K562 (cell line): ENCODE results near the gene TMEM132D. TPM values are rescaled to one million over a fixed set of nuclear protein-coding genes. Genes with fewer than 3 reads are reported as not detected.

Experiments
- ATAC-seq: fragments of 200-7000 bp; cut with Tn5 transposase; 3 replicates; pipeline ENCODE4 v1.9.1; 2020; ENCODE audit warnings: moderate library complexity
- BruUV-seq: library from RNA; stranded (reverse); fragments of 400-500 nt; replicated peaks from 2 replicates; lab custom pipeline; 2021; lab: Mats Ljungman, UMichigan
- CTCF ChIA-PET: fragments of 300-600 bp; formaldehyde crosslinking; extraction: SDS; loops from one replicate; lab custom pipeline; 2021; ENCODE audit warnings: low intra/inter-chr PET ratio; lab: Yijun Ruan, JAX
- POLR2A ChIA-PET: fragments of 300-600, 350-650 bp; sonication (Branson Sonifier 250); formaldehyde crosslinking; extraction: SDS; loops from one replicate; lab custom pipeline; 2021; ENCODE audit warnings: antibody characterized with exemption, inconsistent platforms; lab: Yijun Ruan, JAX
- DNase-seq, 4 experiments: peaks; one replicate each; pipeline versions ENCODE4 v3.0.0 to v3.0.0-alpha.2; 2011 to 2018; ENCODE audit warnings: low spot score in 3 of 4, mixed read lengths in 3 of 4; ENCODE audit errors: extremely low read depth in 1 of 4
- FAIRE-seq: peaks from 2 replicates; lab custom pipeline; 2011; peaks lifted over from hg19 to GRCh38; lab: Jason Lieb, UNC
- H2AFZ ChIP-seq: 2 replicates; pipeline ENCODE4 v1.6.0; 2011; ENCODE audit warnings: low read depth, low read length, control low read depth, inconsistent platforms
- H3K27ac ChIP-seq: fragments of 200-600 bp; 3 replicates; pipeline ENCODE4 v1.8.0; 2011; ENCODE audit warnings: low read depth, mild to moderate bottlenecking, control low read depth, inconsistent platforms, low read length, moderate library complexity, mixed read lengths; ENCODE audit errors: extremely low read depth
- H3K27me3 ChIP-seq, 2 experiments: fragments of 300-600 bp in 1 of 2; 2 replicates in 1 of 2; 3 replicates in 1 of 2; pipeline versions ENCODE4 v1.6.0 to v1.8.0; 2011; ENCODE audit warnings: inconsistent platforms in 2 of 2, low read length in 2 of 2, mild to moderate bottlenecking in 1 of 2, mixed read lengths in 1 of 2, moderate library complexity in 1 of 2; ENCODE audit not compliant: control insufficient read depth in 2 of 2, insufficient read depth in 2 of 2
- H3K36me3 ChIP-seq: fragments of 300-600 bp; 3 replicates; pipeline ENCODE4 v1.8.0; 2011; ENCODE audit warnings: mild to moderate bottlenecking, low read length, inconsistent platforms; ENCODE audit not compliant: control insufficient read depth, insufficient read depth
- H3K4me1 ChIP-seq, 2 experiments: fragments of 200-600 bp in 1 of 2; replicated peaks in 1 of 2; 2 replicates in 1 of 2; 3 replicates in 1 of 2; pipeline versions ENCODE4 v1.5.1 to v1.8.0; 2011; ENCODE audit warnings: inconsistent platforms in 2 of 2, low read length in 2 of 2, mild to moderate bottlenecking in 1 of 2, mixed read lengths in 1 of 2, moderate library complexity in 1 of 2; ENCODE audit not compliant: control insufficient read depth in 2 of 2, insufficient read depth in 2 of 2
- H3K4me2 ChIP-seq: 2 replicates; pipeline ENCODE4 v1.6.1; 2011; ENCODE audit warnings: low read length, control low read depth, inconsistent platforms, mixed read lengths; ENCODE audit not compliant: insufficient read depth
- H3K4me3 ChIP-seq: fragments of 200-600 bp; sonication (generic), shearing (Covaris generic); 2 replicates; pipeline ENCODE4 v1.5.1; 2016; ENCODE audit warnings: control low read depth, inconsistent platforms
- H3K79me2 ChIP-seq: fragments of 200-600 bp; 3 replicates; pipeline ENCODE4 v1.8.0; 2011; ENCODE audit warnings: low read length, inconsistent platforms; ENCODE audit not compliant: control insufficient read depth, insufficient read depth
- H3K9ac ChIP-seq, 2 experiments: 2 replicates each; pipeline versions ENCODE4 v1.6.0 to v1.6.1; 2011; ENCODE audit warnings: low read depth in 2 of 2, low read length in 2 of 2, control low read depth in 1 of 2, inconsistent platforms in 1 of 2, mild to moderate bottlenecking in 1 of 2, mixed read lengths in 1 of 2; ENCODE audit not compliant: insufficient read depth in 1 of 2
- H3K9me1 ChIP-seq: one replicate; pipeline ENCODE4 v1.6.0; 2011; ENCODE audit warnings: inconsistent platforms, mild to moderate bottlenecking, low read length, moderate library complexity; ENCODE audit not compliant: control insufficient read depth, insufficient read depth
- H3K9me3 ChIP-seq: replicated peaks from 2 replicates; pipeline ENCODE4 v1.5.1; 2011; ENCODE audit warnings: low read depth, low read length, inconsistent platforms; ENCODE audit not compliant: control insufficient read depth, insufficient read depth
- H4K20me1 ChIP-seq: replicated peaks from 2 replicates; pipeline ENCODE4 v1.6.1; 2011; ENCODE audit warnings: low read length, inconsistent platforms, mixed read lengths; ENCODE audit not compliant: control insufficient read depth, insufficient read depth
- CHD4 ChIP-seq: fragments of 200-600 bp; sonication (generic); IDR thresholded peaks from 3 replicates; pipeline ENCODE4 v1.6.1; 2012; ENCODE audit warnings: low read depth, mild to moderate bottlenecking, mixed read lengths, low read length, inconsistent platforms; ENCODE audit not compliant: insufficient read depth, insufficient replicate concordance, poor library complexity, severe bottlenecking
- FOXJ3 ChIP-seq: sonication (generic); formaldehyde crosslinking; IDR thresholded peaks from 2 replicates; pipeline ENCODE4 v1.4.0; 2020; ENCODE audit warnings: mild to moderate bottlenecking, missing genetic modification reagents
- HDAC1 ChIP-seq, 2 experiments: fragments of 450-650 bp; IDR thresholded peaks; 2 replicates each; pipeline ENCODE4 v1.6.1; 2016 to 2017; ENCODE audit warnings: inconsistent platforms in 1 of 2, mild to moderate bottlenecking in 1 of 2, moderate library complexity in 1 of 2
- MBD2 ChIP-seq: sonication (generic); IDR thresholded peaks from 2 replicates; pipeline ENCODE4 v1.6.1; 2016; ENCODE audit warnings: low read depth, borderline replicate concordance
- NCOA2 ChIP-seq, 2 experiments: fragments of 450-650 bp; IDR thresholded peaks; 2 replicates each; pipeline ENCODE4 v1.6.1; 2018; ENCODE audit warnings: mild to moderate bottlenecking in 2 of 2, moderate library complexity in 1 of 2; ENCODE audit not compliant: partially characterized antibody in 2 of 2
- NEUROD1 ChIP-seq: fragments of 150-350 bp; IDR thresholded peaks from 2 replicates; pipeline ENCODE4 v1.6.1; 2014; ENCODE audit warnings: borderline replicate concordance, low read length, low read depth; ENCODE audit not compliant: partially characterized antibody
- NFXL1 ChIP-seq: fragments of 450-650 bp; formaldehyde crosslinking; IDR thresholded peaks from 2 replicates; pipeline ENCODE4 v1.4.0; 2021; ENCODE audit warnings: mild to moderate bottlenecking
- NR1H2 ChIP-seq: sonication (generic); formaldehyde crosslinking; IDR thresholded peaks from 2 replicates; pipeline ENCODE4 v1.4.0; 2020; ENCODE audit warnings: mild to moderate bottlenecking, missing genetic modification reagents
- OTX1 ChIP-seq: fragments of 450-650 bp; formaldehyde crosslinking; IDR thresholded peaks from 2 replicates; pipeline ENCODE4 v1.4.0; 2022; ENCODE audit warnings: mild to moderate bottlenecking
- PHTF2 ChIP-seq: fragments of 250-450 bp; sonication (Bioruptor Pico); IDR thresholded peaks from 2 replicates; pipeline ENCODE4 v1.5.0; 2021; ENCODE audit warnings: mild to moderate bottlenecking
- SMAD3 ChIP-seq: fragments of 450-650 bp; formaldehyde crosslinking; conservative IDR thresholded peaks from 2 replicates; pipeline ENCODE4 v1.4.0; 2020; ENCODE audit warnings: mild to moderate bottlenecking
- SP2 ChIP-seq: IDR thresholded peaks from 2 replicates; pipeline ENCODE4 v1.6.1; 2011; ENCODE audit warnings: mild to moderate bottlenecking, low read depth, low read length, moderate library complexity; ENCODE audit not compliant: poor library complexity, severe bottlenecking; ENCODE audit errors: extremely low read depth
- YY1 ChIP-seq, 3 experiments: IDR thresholded peaks; 2 replicates each; pipeline ENCODE4 v1.6.1; 2011; ENCODE audit warnings: low read length in 2 of 3, mild to moderate bottlenecking in 2 of 3, moderate library complexity in 2 of 3, borderline replicate concordance in 1 of 3, control low read depth in 1 of 3, low read depth in 1 of 3; ENCODE audit not compliant: insufficient read depth in 3 of 3, insufficient replicate concordance in 2 of 3, control insufficient read depth in 1 of 3, insufficient read length in 1 of 3; ENCODE audit errors: extremely low read depth in 1 of 3
- ZBTB8A ChIP-seq: fragments of 450-650 bp; IDR thresholded peaks from 2 replicates; pipeline ENCODE4 v1.6.1; 2018; ENCODE audit warnings: mild to moderate bottlenecking, moderate library complexity; ENCODE audit not compliant: partially characterized antibody
- ZNF551 ChIP-seq: fragments of 250-450 bp; sonication (Bioruptor Pico); IDR thresholded peaks from 2 replicates; pipeline ENCODE4 v1.5.0; 2021; ENCODE audit warnings: mild to moderate bottlenecking, moderate library complexity
- ZNF75A ChIP-seq: fragments of 450-650 bp; formaldehyde crosslinking; IDR thresholded peaks from 2 replicates; pipeline ENCODE4 v1.4.0; 2020; ENCODE audit warnings: mild to moderate bottlenecking
- ZNF778 ChIP-seq: fragments of 450-650 bp; formaldehyde crosslinking; IDR thresholded peaks from 2 replicates; pipeline ENCODE4 v1.4.0; 2020; ENCODE audit warnings: mild to moderate bottlenecking, moderate library complexity
- WGBS: fragments of 100-300 bp; shearing (Covaris generic); methylation state at CpG from one replicate; pipeline ENCODE4 v1.1.6; 2016; ENCODE audit warnings: low coverage, mixed read lengths; ENCODE audit not compliant: insufficient coverage; ENCODE audit errors: missing lambda C conversion rate; 5-methylcytosine and 5-hydroxymethylcytosine counted together
- in situ Hi-C: fragments of 300-500 bp; cut with MboI; formaldehyde crosslinking; loops from 4 replicates; pipeline ENCODE4 v1.15.0; 2018; ENCODE audit warnings: inconsistent platforms, mixed read lengths
- intact Hi-C: fragments of 100-400 bp; cut with micrococcal nuclease; formaldehyde crosslinking; loops from 2 replicates; pipeline ENCODE4 v1.14.2; 2022
- polyA plus RNA-seq, 8 experiments: library from polyadenylated mRNA; depleted of rRNA in 4 of 8; stranded (reverse) in 5 of 8; unstranded in 3 of 8; fragments of >200 nt; fragmentation: Nextera tagmentation in 2 of 8; fragmentation: Illumina TruSeq in 1 of 8; extraction: Ambion mirVana in 2 of 8; extraction: Trizol in 1 of 8; gene quantifications; 2 replicates each; pipeline versions ENCODE4 v1.2.1 to v1.2.3, GENCODE V29; 2011 to 2014; ENCODE audit warnings: inconsistent platforms in 1 of 8, missing spikeins in 1 of 8
- total RNA-seq, 7 experiments: library from RNA; depleted of rRNA in 6 of 7; stranded (reverse); fragments of >200 nt in 6 of 7; fragmentation: Illumina TruSeq in 2 of 7; extraction: Trizol in 2 of 7; gene quantifications; 2 replicates each; pipeline versions ENCODE4 v1.2.1 to v1.2.3, GENCODE V29; 2011 to 2021; ENCODE audit warnings: low replicate concordance in 1 of 7
- TF ChIP-seq, protein P1 (sequence below): sonication (generic); formaldehyde crosslinking; IDR thresholded peaks from 2 replicates; pipeline ENCODE4 v1.8.0; 2022; ENCODE audit warnings: mild to moderate bottlenecking, low read depth, missing genetic modification reagents
- TF ChIP-seq, protein P2 (sequence below): fragments of 450-650 bp; formaldehyde crosslinking; conservative IDR thresholded peaks from 2 replicates; pipeline ENCODE4 v1.4.0; 2022; ENCODE audit warnings: mild to moderate bottlenecking, missing genetic modification characterization

The TMEM132D gene
- total and polyA plus RNA-seq, 9 of the 15 experiments (the other 6 are each of a cell fraction or from before 2014, with no cell fraction given), result not detected

DNA sequence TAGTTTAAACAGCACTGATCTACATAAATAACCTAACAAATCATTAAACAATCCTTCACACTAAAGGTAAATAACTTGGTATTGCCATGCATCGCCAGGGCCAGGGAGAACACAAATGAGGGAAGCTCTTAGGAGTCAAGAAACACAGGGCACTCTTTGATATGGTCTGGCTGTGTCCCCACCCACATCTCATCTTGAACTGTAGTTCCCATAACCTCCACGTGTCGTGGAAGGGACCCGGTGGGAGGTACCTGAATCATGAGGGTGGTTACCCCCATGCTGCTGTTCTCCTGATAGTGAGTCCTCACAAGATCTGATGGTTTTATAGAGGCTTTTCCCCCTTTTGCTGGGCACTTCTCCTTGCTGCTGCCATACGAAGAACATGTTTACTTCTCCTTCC lies 17.3 kb downstream of the TMEM132D start:
- POLR2A ChIA-PET, result no interaction called here
- Histone ChIP-seq H3K9ac (no peak overlapping the region), H3K4me1 (no peaks in the 10 kb centered on the region), H3K79me2 (no peaks in the 10 kb centered on the region), H3K4me3 (no peak overlapping the region), H2AFZ (no peak overlapping the region), H3K9me3 (no peaks in the 10 kb centered on the region), H3K4me2 (no peak overlapping the region), H3K9me1 (no peaks in the 10 kb centered on the region), H4K20me1 (no peaks in the 10 kb centered on the region), H3K27ac (no peak overlapping the region), H3K36me3 (no peaks in the 10 kb centered on the region), H3K27me3 (no peaks in the 10 kb centered on the region)
- in situ Hi-C loops, result no loop called here
- CTCF ChIA-PET, result no interaction called here
- ATAC-seq, result no peak
- WGBS, result 0% methylated on average over 5 of the region's 5 CpGs
- no TSS peak for BruUV-seq
- DNase-seq, result no peak
- FAIRE-seq, result no peak
- no peak for TF ChIP-seq PHTF2 (CRISPR knock-in tag)
- TF ChIP-seq SMAD3 (CRISPR knock-in tag), result no peak
- no peak for TF ChIP-seq YY1 (IDR thresholded peaks at IDR 0.05; ENCODE audit: borderline replicate concordance in 1 of 3, control insufficient read depth in 1 of 3, extremely low read depth in 1 of 3, insufficient read depth in 3 of 3, insufficient read length in 1 of 3, insufficient replicate concordance in 2 of 3, low read depth in 1 of 3, low read length in 2 of 3)
- no peak for TF ChIP-seq OTX1
- TF ChIP-seq, protein P1, sequence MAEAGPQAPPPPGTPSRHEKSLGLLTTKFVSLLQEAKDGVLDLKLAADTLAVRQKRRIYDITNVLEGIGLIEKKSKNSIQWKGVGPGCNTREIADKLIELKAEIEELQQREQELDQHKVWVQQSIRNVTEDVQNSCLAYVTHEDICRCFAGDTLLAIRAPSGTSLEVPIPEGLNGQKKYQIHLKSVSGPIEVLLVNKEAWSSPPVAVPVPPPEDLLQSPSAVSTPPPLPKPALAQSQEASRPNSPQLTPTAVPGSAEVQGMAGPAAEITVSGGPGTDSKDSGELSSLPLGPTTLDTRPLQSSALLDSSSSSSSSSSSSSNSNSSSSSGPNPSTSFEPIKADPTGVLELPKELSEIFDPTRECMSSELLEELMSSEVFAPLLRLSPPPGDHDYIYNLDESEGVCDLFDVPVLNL, result no peak
- TF ChIP-seq NR1H2, result no peak
- no peak for TF ChIP-seq NFXL1 (CRISPR knock-in tag)
- TF ChIP-seq SP2, result no peak
- no peak for TF ChIP-seq CHD4
- TF ChIP-seq FOXJ3, result no peak
- no peak for TF ChIP-seq ZNF551 (CRISPR knock-in tag)
- TF ChIP-seq ZNF778 (CRISPR knock-in tag), result no peak
- TF ChIP-seq ZNF75A (CRISPR knock-in tag), result no peak
- TF ChIP-seq NEUROD1, result no peak
- no peak for TF ChIP-seq HDAC1 (IDR thresholded peaks at IDR 0.05)
- TF ChIP-seq ZBTB8A, result no peak
- no peak for TF ChIP-seq NCOA2 (IDR thresholded peaks at IDR 0.05; ENCODE audit: partially characterized antibody in 2 of 2)
- TF ChIP-seq, protein P2, sequence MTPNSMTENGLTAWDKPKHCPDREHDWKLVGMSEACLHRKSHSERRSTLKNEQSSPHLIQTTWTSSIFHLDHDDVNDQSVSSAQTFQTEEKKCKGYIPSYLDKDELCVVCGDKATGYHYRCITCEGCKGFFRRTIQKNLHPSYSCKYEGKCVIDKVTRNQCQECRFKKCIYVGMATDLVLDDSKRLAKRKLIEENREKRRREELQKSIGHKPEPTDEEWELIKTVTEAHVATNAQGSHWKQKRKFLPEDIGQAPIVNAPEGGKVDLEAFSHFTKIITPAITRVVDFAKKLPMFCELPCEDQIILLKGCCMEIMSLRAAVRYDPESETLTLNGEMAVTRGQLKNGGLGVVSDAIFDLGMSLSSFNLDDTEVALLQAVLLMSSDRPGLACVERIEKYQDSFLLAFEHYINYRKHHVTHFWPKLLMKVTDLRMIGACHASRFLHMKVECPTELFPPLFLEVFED (CRISPR knock-in tag), result no peak
- TF ChIP-seq MBD2, result no peak
- intact Hi-C loops, result no loop called here
